Measurements from ENCODE around the gene MMP25. TPM values are rescaled to one million over a fixed set of nuclear protein-coding genes. Genes with fewer than 3 reads are reported as not detected.

Gene MMP25
- total RNA-seq, 1 experiment from 2014 or later = 0.51 TPM

DNA sequence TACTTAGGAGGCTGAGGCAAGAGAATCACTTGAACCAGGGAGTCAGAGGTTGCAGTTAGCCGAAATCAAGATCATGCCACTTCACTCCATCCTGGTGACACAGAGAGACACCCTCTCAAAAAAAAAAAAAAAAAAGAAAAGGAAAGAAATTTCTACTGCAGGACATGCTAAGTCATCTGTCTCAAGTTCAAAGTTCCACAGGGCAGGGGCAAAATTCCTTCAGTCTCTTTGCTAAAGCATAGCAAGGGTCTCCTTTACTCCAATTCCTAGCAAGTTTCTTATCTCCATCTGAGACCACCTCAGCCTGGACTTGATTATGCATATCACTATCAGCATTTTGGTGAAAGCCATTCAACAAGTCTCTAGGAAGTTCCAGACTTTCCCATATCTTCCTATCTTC lies 38.1 kb downstream of the MMP25 start:
- CTCF ChIA-PET = no interaction called here

DNA sequence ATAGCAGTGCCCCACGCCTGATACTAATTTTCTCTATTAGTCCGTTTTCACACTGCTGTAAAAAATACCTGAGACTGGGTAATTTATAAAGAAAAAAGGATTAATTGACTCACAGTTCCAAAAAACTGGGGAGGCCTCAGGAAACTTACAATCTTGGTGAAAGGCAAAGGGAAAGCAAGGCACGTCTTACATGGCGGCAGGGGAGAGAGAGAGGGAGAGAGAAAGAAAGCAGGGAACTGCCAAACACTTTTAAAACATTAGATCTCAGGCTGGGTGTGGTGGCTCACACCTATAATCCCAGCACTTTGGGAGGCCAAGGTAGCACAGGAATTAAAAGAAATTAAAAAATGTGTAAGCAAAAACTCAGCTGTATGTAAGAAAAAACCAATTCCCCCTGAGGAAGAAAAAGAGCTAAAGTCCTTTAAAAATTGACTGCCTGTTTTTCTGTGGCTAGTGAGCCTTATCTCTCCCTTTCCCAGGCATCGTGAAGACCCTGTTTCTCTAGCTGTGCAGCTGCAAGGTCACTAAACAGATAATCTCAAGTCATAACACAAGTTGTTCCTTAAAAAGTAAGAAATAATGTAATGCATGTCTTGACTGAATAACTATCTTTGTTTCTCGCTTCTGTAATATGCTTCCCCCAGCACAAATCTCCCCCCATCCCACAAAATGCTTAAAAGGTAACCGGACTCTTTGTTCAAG lies 38.8 kb downstream of the MMP25 start:
- no peaks in the 10 kb centered on the region for H3K79me2 ChIP-seq (ENCODE audit: low read length)
- ChIA-PET CTCF (no interaction called here), POLR2A (ENCODE audit: unreplicated experiment) (no interaction called here)
- no peaks in the 10 kb centered on the region for H3K9me2 ChIP-seq (replicated peaks; ENCODE audit: low read length)
- no peak overlapping the region for H3K9ac ChIP-seq (ENCODE audit: low read length)
- no peaks in the 10 kb centered on the region for H3F3A ChIP-seq (ENCODE audit: low read length, unreplicated experiment)
- ATAC-seq = no peak
- no peak overlapping the region for H3K4me3 ChIP-seq (ENCODE audit: low read length)
- H3K4me1 ChIP-seq (ENCODE audit: insufficient read depth, low read length) = no peaks in the 10 kb centered on the region
- intact Hi-C loops (cut with micrococcal nuclease) = no loop called here
- no peak overlapping the region for H2AFZ ChIP-seq (ENCODE audit: low read length)
- no peaks in the 10 kb centered on the region for H3K9me3 ChIP-seq (ENCODE audit: low read length)
- no peaks in the 10 kb centered on the region for H3K36me3 ChIP-seq (ENCODE audit: low read depth, low read length)
- no TSS peak for BruUV-seq (replicated peaks)
- H4K20me1 ChIP-seq (ENCODE audit: low read length) = no peaks in the 10 kb centered on the region
- no peak for DNase-seq
- no peaks in the 10 kb centered on the region for H3K27me3 ChIP-seq (ENCODE audit: low read length)
- no peak overlapping the region for H3K4me2 ChIP-seq (ENCODE audit: low read length)
- no peak overlapping the region for H3K27ac ChIP-seq (ENCODE audit: low read length)
- TF ChIP-seq EZH2 (IDR thresholded peaks at IDR 0.05; ENCODE audit: low read length, unreplicated experiment) (no peak), EZH2phosphoT487 (IDR thresholded peaks at IDR 0.05; ENCODE audit: borderline replicate concordance, low read length) (no peak)
- TF ChIP-seq, protein P1, sequence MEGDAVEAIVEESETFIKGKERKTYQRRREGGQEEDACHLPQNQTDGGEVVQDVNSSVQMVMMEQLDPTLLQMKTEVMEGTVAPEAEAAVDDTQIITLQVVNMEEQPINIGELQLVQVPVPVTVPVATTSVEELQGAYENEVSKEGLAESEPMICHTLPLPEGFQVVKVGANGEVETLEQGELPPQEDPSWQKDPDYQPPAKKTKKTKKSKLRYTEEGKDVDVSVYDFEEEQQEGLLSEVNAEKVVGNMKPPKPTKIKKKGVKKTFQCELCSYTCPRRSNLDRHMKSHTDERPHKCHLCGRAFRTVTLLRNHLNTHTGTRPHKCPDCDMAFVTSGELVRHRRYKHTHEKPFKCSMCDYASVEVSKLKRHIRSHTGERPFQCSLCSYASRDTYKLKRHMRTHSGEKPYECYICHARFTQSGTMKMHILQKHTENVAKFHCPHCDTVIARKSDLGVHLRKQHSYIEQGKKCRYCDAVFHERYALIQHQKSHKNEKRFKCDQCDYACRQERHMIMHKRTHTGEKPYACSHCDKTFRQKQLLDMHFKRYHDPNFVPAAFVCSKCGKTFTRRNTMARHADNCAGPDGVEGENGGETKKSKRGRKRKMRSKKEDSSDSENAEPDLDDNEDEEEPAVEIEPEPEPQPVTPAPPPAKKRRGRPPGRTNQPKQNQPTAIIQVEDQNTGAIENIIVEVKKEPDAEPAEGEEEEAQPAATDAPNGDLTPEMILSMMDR (conservative IDR thresholded peaks at IDR 0.05; ENCODE audit: low read depth, low read length) = no peak

More for the DNA sequence above, 38.1 kb downstream of the MMP25 start:
- DNase-seq (no peak), ATAC-seq (no peak)
- no peak overlapping the region for H3K9ac ChIP-seq (ENCODE audit: low read length)
- H3K36me3 ChIP-seq (ENCODE audit: low read depth, low read length) = no peaks in the 10 kb centered on the region
- TF ChIP-seq EZH2 (IDR thresholded peaks at IDR 0.05; ENCODE audit: low read length, unreplicated experiment) (no peak), EZH2phosphoT487 (IDR thresholded peaks at IDR 0.05; ENCODE audit: borderline replicate concordance, low read length) (no peak)
- TF ChIP-seq, protein P1 (conservative IDR thresholded peaks at IDR 0.05; ENCODE audit: low read depth, low read length) = no peak
- H3K9me3 ChIP-seq (ENCODE audit: low read length) = no peaks in the 10 kb centered on the region
- H3F3A ChIP-seq (ENCODE audit: low read length, unreplicated experiment) = no peaks in the 10 kb centered on the region
- H3K27me3 ChIP-seq (ENCODE audit: low read length) = no peaks in the 10 kb centered on the region
- no peak overlapping the region for H2AFZ ChIP-seq (ENCODE audit: low read length)
- H3K9me2 ChIP-seq (replicated peaks; ENCODE audit: low read length) = no peaks in the 10 kb centered on the region
- no peaks in the 10 kb centered on the region for H3K79me2 ChIP-seq (ENCODE audit: low read length)
- no peak overlapping the region for H3K4me2 ChIP-seq (ENCODE audit: low read length)
- no peaks in the 10 kb centered on the region for H4K20me1 ChIP-seq (ENCODE audit: low read length)
- no TSS peak for BruUV-seq (replicated peaks)
- intact Hi-C loops (cut with micrococcal nuclease) = no loop called here
- POLR2A ChIA-PET (ENCODE audit: unreplicated experiment) = no interaction called here
- H3K4me3 ChIP-seq (ENCODE audit: low read length) = no peak overlapping the region
- no peaks in the 10 kb centered on the region for H3K4me1 ChIP-seq (ENCODE audit: insufficient read depth, low read length)
- no peak overlapping the region for H3K27ac ChIP-seq (ENCODE audit: low read length)

DNA sequence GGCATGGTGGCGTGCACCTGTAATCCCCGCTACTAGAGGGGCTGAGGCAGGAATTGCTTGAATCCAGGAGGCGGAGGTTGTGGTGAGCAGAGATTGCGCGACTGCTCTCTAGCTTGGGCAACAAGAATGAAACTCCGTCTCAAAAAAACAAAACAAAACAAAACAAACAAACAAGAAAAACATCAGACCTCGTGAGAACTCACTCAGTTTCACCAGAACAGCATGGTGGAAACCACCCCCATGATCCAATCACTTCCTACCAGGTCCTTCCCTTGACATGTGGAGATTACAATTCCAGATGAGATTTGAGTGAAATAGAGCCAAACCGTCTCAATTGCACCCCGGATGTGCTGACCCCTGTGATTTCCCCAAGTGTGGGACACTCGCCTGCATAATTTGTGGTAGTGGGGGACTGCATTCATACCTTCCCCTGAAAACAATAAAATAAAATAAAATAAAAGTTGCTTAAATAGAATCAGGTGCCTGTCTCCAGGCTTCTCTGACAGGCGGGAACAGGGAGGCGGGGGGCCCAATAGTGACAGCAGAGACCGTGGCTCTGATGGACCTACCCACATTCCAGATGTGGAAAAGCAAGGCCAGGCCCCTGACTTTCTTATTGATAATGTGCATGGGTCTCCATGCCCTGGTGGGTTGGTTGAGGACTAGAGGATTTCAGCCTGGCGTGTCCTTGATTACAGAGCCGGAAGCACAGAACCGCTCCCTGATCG lies 39.7 kb downstream of the MMP25 start:
- no peak overlapping the region for H3K4me2 ChIP-seq (ENCODE audit: low read length)
- ChIA-PET POLR2A (ENCODE audit: unreplicated experiment) (no interaction called here), CTCF (no interaction called here)
- no peak overlapping the region for H2AFZ ChIP-seq (ENCODE audit: low read length)
- no peaks in the 10 kb centered on the region for H3F3A ChIP-seq (ENCODE audit: low read length, unreplicated experiment)
- H4K20me1 ChIP-seq (ENCODE audit: low read length) = no peaks in the 10 kb centered on the region
- H3K9ac ChIP-seq (ENCODE audit: low read length) = no peak overlapping the region
- no peak for ATAC-seq
- no peak for DNase-seq
- no peaks in the 10 kb centered on the region for H3K36me3 ChIP-seq (ENCODE audit: low read depth, low read length)
- H3K9me2 ChIP-seq (replicated peaks; ENCODE audit: low read length) = no peaks in the 10 kb centered on the region
- BruUV-seq (replicated peaks) = no TSS peak
- H3K27ac ChIP-seq (ENCODE audit: low read length) = no peak overlapping the region
- intact Hi-C loops (cut with micrococcal nuclease) = no loop called here
- H3K27me3 ChIP-seq (ENCODE audit: low read length) = no peaks in the 10 kb centered on the region
- TF ChIP-seq EZH2phosphoT487 (IDR thresholded peaks at IDR 0.05; ENCODE audit: borderline replicate concordance, low read length) (no peak), EZH2 (IDR thresholded peaks at IDR 0.05; ENCODE audit: low read length, unreplicated experiment) (no peak)
- no peak overlapping the region for H3K4me3 ChIP-seq (ENCODE audit: low read length)
- H3K9me3 ChIP-seq (ENCODE audit: low read length) = no peaks in the 10 kb centered on the region
- H3K4me1 ChIP-seq (ENCODE audit: insufficient read depth, low read length) = no peaks in the 10 kb centered on the region
- no peaks in the 10 kb centered on the region for H3K79me2 ChIP-seq (ENCODE audit: low read length)

All from PC-3 (cell line).